Measurements from ENCODE around the gene CXCL8.

GRCh38 chr4:73707918-73708577 lies 32.3 kb upstream of the CXCL8 start:
- TF ChIP-seq, protein P1, sequence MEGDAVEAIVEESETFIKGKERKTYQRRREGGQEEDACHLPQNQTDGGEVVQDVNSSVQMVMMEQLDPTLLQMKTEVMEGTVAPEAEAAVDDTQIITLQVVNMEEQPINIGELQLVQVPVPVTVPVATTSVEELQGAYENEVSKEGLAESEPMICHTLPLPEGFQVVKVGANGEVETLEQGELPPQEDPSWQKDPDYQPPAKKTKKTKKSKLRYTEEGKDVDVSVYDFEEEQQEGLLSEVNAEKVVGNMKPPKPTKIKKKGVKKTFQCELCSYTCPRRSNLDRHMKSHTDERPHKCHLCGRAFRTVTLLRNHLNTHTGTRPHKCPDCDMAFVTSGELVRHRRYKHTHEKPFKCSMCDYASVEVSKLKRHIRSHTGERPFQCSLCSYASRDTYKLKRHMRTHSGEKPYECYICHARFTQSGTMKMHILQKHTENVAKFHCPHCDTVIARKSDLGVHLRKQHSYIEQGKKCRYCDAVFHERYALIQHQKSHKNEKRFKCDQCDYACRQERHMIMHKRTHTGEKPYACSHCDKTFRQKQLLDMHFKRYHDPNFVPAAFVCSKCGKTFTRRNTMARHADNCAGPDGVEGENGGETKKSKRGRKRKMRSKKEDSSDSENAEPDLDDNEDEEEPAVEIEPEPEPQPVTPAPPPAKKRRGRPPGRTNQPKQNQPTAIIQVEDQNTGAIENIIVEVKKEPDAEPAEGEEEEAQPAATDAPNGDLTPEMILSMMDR (conservative IDR thresholded peaks at IDR 0.05; ENCODE audit: low read length): no peak
- no peak for TF ChIP-seq EZH2phosphoT487 (IDR thresholded peaks at IDR 0.05; ENCODE audit: borderline replicate concordance)
